WTC11 (cell line): ENCODE measurements around the gene NSG1. TPM values are rescaled to one million over a fixed set of nuclear protein-coding genes. Genes with fewer than 3 reads are reported as not detected.

Source experiments
- ATAC-seq: fragments of 200-7000 bp; cut with Tn5 transposase; 2 replicates; pipeline ENCODE4 v1.10.0; 2021; ENCODE audit warnings: mild to moderate bottlenecking, moderate library complexity
- CTCF ChIA-PET: fragments of 300-600 bp; sonication (Branson Sonifier 250); formaldehyde crosslinking; loops from one replicate; lab custom pipeline; 2021; ENCODE audit warnings: antibody characterized with exemption; lab: Charles Lee
- POLR2A ChIA-PET: fragments of 350-600 bp; sonication (Branson Sonifier 250); formaldehyde crosslinking; loops from one replicate; lab custom pipeline; 2021; ENCODE audit warnings: antibody characterized with exemption; lab: Charles Lee
- DNase-seq: peaks from one replicate; pipeline ENCODE4 v3.0.0; 2021; ENCODE audit warnings: low spot score
- H3K27ac Mint-ChIP-seq: 2 replicates; pipeline ENCODE4 v1.8.0; 2021; ENCODE audit warnings: mixed read lengths
- H3K27me3 Mint-ChIP-seq: 2 replicates; pipeline ENCODE4 v1.8.0; 2021; ENCODE audit warnings: low read depth, mild to moderate bottlenecking, moderate library complexity, mixed read lengths
- H3K36me3 Mint-ChIP-seq: 2 replicates; pipeline ENCODE4 v1.8.0; 2021; ENCODE audit warnings: mixed read lengths
- H3K4me1 Mint-ChIP-seq: 2 replicates; pipeline ENCODE4 v1.8.0; 2022; ENCODE audit warnings: mixed read lengths
- H3K4me3 Mint-ChIP-seq: 2 replicates; pipeline ENCODE4 v1.8.0; 2021; ENCODE audit warnings: mild to moderate bottlenecking, moderate library complexity, mixed read lengths
- H3K9me3 Mint-ChIP-seq: 2 replicates; pipeline ENCODE4 v1.8.0; 2021; ENCODE audit warnings: mixed read lengths
- CREB1 ChIP-seq: sonication (generic); formaldehyde crosslinking; IDR thresholded peaks from 2 replicates; pipeline ENCODE4 v1.8.0; 2023; ENCODE audit warnings: mild to moderate bottlenecking, missing genetic modification reagents
- ELF4 ChIP-seq: sonication (generic); formaldehyde crosslinking; IDR thresholded peaks from 2 replicates; pipeline ENCODE4 v1.8.1; 2022; ENCODE audit warnings: low read depth, mild to moderate bottlenecking, moderate library complexity, missing genetic modification reagents
- EMX1 ChIP-seq: fragments of 250-450 bp; sonication (Bioruptor Pico); IDR thresholded peaks from 2 replicates; pipeline ENCODE4 v1.8.0; 2021; ENCODE audit warnings: mild to moderate bottlenecking
- FOXP1 ChIP-seq: sonication (generic); formaldehyde crosslinking; IDR thresholded peaks from 2 replicates; pipeline ENCODE4 v1.8.0; 2022; ENCODE audit warnings: missing genetic modification reagents, mild to moderate bottlenecking, moderate library complexity, borderline replicate concordance
- NFE2L1 ChIP-seq: sonication (generic); formaldehyde crosslinking; IDR thresholded peaks from 2 replicates; pipeline ENCODE4 v1.8.1; 2023; ENCODE audit warnings: missing genetic modification reagents
- TEAD4 ChIP-seq: sonication (generic); formaldehyde crosslinking; IDR thresholded peaks from 2 replicates; pipeline ENCODE4 v1.8.0; 2022; ENCODE audit warnings: mild to moderate bottlenecking, missing genetic modification reagents
- ZBTB21 ChIP-seq: sonication (generic); formaldehyde crosslinking; IDR thresholded peaks from 2 replicates; pipeline ENCODE4 v1.8.1; 2023; ENCODE audit warnings: mild to moderate bottlenecking, missing genetic modification reagents, borderline replicate concordance
- ZNF232 ChIP-seq: sonication (generic); formaldehyde crosslinking; IDR thresholded peaks from 2 replicates; pipeline ENCODE4 v1.8.0; 2022; ENCODE audit warnings: mild to moderate bottlenecking, missing genetic modification reagents
- ZNF423 ChIP-seq: fragments of 250-450 bp; sonication (Bioruptor Pico); IDR thresholded peaks from 2 replicates; pipeline ENCODE4 v2.1.2; 2022; ENCODE audit warnings: mild to moderate bottlenecking, moderate library complexity
- total RNA-seq: library from RNA; stranded (reverse); gene quantifications from 3 replicates; pipeline ENCODE4 v1.2.3, GENCODE V29; 2021
- TF ChIP-seq, protein P1 (sequence below): sonication (generic); formaldehyde crosslinking; IDR thresholded peaks from 2 replicates; pipeline ENCODE4 v1.8.0; 2022; ENCODE audit warnings: mild to moderate bottlenecking, missing genetic modification reagents
- TF ChIP-seq, protein P2 (sequence below): sonication (generic); formaldehyde crosslinking; IDR thresholded peaks from 2 replicates; pipeline ENCODE4 v1.8.1; 2022; ENCODE audit warnings: low read depth, mild to moderate bottlenecking, moderate library complexity, missing genetic modification reagents, borderline replicate concordance
- TF ChIP-seq, protein P3 (sequence below): fragments of 200-600 bp; IDR thresholded peaks from 2 replicates; pipeline ENCODE4 v1.8.0; 2022; ENCODE audit warnings: antibody characterized with exemption
- TF ChIP-seq, protein P4 (sequence below): sonication (generic); formaldehyde crosslinking; IDR thresholded peaks from 2 replicates; pipeline ENCODE4 v1.8.1; 2023; ENCODE audit warnings: mild to moderate bottlenecking, missing genetic modification reagents, borderline replicate concordance
- TF ChIP-seq, protein P5 (sequence below): fragments of 250-450 bp; sonication (Bioruptor Pico); conservative IDR thresholded peaks from 2 replicates; pipeline ENCODE4 v1.9.0; 2021; ENCODE audit warnings: mild to moderate bottlenecking
- TF ChIP-seq, protein P6 (sequence below): sonication (generic); formaldehyde crosslinking; IDR thresholded peaks from 2 replicates; pipeline ENCODE4 v1.8.1; 2023; ENCODE audit warnings: mild to moderate bottlenecking, missing genetic modification reagents
- TF ChIP-seq, protein P7 (sequence below): fragments of 250-450 bp; sonication (Bioruptor Pico); IDR thresholded peaks from 2 replicates; pipeline ENCODE4 v1.9.0; 2021; ENCODE audit warnings: moderate library complexity, mild to moderate bottlenecking, inconsistent platforms, borderline replicate concordance
- TF ChIP-seq, protein P8 (sequence below): sonication (generic); formaldehyde crosslinking; IDR thresholded peaks from 2 replicates; pipeline ENCODE4 v1.8.0; 2022; ENCODE audit warnings: mild to moderate bottlenecking, missing genetic modification reagents
- TF ChIP-seq, protein P9 (sequence below): sonication (generic); formaldehyde crosslinking; IDR thresholded peaks from 2 replicates; pipeline ENCODE4 v1.8.1; 2022; ENCODE audit warnings: mild to moderate bottlenecking, missing genetic modification reagents, moderate library complexity, borderline replicate concordance
- TF ChIP-seq, protein P10 (sequence below): sonication (generic); formaldehyde crosslinking; IDR thresholded peaks from 2 replicates; pipeline ENCODE4 v1.8.0; 2022; ENCODE audit warnings: mild to moderate bottlenecking, missing genetic modification reagents

NSG1 gene
- total RNA-seq, 1 experiment from 2014 or later, result 24.2 TPM

DNA sequence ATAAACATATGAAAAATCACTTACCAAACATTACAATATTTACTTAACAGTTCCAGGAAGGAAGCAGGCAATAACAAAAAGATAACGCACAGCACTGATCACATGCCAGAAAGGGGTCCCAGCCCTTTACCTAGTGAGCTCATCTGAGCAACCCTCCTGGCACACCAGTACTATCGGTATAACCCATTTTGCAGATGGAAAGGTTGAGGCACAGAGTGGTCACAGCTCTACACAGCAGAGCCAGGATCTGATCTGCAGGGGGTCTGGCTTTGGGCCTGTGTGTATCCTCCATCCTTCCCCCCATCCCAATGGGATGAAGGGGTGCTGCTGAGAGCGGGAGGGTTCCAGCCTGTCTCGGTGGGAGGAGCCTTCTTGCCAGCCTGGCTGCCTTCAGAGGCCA is 5.0 kb downstream of the NSG1 start:
- Mint-ChIP-seq H3K9me3 (no peaks in the 10 kb centered on the region), H3K4me3 (no peak overlapping the region), H3K27ac (no peak overlapping the region; the same call in 1 of the 2 replicates), H3K36me3 (peaks cover 3% of the 10 kb centered on the region; the same call in 1 of the 2 replicates), H3K4me1 (peaks cover 16% of the 10 kb centered on the region), H3K27me3 (peaks cover 26% of the 10 kb centered on the region)
- no peak for DNase-seq
- TF ChIP-seq, protein P1, sequence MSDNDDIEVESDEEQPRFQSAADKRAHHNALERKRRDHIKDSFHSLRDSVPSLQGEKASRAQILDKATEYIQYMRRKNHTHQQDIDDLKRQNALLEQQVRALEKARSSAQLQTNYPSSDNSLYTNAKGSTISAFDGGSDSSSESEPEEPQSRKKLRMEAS (CRISPR knock-in tag), result no peak
- TF ChIP-seq EMX1 (CRISPR knock-in tag) (no peak), CREB1 (CRISPR knock-in tag) (no peak), NFE2L1 (CRISPR knock-in tag) (no peak), ZNF232 (CRISPR knock-in tag) (no peak), ZBTB21 (CRISPR knock-in tag) (no peak), TEAD4 (no peak), FOXP1 (no peak), ELF4 (CRISPR knock-in tag) (no peak), ZNF423 (no peak)
- TF ChIP-seq, protein P2, sequence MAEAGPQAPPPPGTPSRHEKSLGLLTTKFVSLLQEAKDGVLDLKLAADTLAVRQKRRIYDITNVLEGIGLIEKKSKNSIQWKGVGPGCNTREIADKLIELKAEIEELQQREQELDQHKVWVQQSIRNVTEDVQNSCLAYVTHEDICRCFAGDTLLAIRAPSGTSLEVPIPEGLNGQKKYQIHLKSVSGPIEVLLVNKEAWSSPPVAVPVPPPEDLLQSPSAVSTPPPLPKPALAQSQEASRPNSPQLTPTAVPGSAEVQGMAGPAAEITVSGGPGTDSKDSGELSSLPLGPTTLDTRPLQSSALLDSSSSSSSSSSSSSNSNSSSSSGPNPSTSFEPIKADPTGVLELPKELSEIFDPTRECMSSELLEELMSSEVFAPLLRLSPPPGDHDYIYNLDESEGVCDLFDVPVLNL (CRISPR knock-in tag), result no peak
- TF ChIP-seq, protein P3, sequence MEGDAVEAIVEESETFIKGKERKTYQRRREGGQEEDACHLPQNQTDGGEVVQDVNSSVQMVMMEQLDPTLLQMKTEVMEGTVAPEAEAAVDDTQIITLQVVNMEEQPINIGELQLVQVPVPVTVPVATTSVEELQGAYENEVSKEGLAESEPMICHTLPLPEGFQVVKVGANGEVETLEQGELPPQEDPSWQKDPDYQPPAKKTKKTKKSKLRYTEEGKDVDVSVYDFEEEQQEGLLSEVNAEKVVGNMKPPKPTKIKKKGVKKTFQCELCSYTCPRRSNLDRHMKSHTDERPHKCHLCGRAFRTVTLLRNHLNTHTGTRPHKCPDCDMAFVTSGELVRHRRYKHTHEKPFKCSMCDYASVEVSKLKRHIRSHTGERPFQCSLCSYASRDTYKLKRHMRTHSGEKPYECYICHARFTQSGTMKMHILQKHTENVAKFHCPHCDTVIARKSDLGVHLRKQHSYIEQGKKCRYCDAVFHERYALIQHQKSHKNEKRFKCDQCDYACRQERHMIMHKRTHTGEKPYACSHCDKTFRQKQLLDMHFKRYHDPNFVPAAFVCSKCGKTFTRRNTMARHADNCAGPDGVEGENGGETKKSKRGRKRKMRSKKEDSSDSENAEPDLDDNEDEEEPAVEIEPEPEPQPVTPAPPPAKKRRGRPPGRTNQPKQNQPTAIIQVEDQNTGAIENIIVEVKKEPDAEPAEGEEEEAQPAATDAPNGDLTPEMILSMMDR, result no peak
- TF ChIP-seq, protein P4, sequence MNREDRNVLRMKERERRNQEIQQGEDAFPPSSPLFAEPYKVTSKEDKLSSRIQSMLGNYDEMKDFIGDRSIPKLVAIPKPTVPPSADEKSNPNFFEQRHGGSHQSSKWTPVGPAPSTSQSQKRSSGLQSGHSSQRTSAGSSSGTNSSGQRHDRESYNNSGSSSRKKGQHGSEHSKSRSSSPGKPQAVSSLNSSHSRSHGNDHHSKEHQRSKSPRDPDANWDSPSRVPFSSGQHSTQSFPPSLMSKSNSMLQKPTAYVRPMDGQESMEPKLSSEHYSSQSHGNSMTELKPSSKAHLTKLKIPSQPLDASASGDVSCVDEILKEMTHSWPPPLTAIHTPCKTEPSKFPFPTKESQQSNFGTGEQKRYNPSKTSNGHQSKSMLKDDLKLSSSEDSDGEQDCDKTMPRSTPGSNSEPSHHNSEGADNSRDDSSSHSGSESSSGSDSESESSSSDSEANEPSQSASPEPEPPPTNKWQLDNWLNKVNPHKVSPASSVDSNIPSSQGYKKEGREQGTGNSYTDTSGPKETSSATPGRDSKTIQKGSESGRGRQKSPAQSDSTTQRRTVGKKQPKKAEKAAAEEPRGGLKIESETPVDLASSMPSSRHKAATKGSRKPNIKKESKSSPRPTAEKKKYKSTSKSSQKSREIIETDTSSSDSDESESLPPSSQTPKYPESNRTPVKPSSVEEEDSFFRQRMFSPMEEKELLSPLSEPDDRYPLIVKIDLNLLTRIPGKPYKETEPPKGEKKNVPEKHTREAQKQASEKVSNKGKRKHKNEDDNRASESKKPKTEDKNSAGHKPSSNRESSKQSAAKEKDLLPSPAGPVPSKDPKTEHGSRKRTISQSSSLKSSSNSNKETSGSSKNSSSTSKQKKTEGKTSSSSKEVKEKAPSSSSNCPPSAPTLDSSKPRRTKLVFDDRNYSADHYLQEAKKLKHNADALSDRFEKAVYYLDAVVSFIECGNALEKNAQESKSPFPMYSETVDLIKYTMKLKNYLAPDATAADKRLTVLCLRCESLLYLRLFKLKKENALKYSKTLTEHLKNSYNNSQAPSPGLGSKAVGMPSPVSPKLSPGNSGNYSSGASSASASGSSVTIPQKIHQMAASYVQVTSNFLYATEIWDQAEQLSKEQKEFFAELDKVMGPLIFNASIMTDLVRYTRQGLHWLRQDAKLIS (CRISPR knock-in tag), result no peak
- TF ChIP-seq, protein P5, sequence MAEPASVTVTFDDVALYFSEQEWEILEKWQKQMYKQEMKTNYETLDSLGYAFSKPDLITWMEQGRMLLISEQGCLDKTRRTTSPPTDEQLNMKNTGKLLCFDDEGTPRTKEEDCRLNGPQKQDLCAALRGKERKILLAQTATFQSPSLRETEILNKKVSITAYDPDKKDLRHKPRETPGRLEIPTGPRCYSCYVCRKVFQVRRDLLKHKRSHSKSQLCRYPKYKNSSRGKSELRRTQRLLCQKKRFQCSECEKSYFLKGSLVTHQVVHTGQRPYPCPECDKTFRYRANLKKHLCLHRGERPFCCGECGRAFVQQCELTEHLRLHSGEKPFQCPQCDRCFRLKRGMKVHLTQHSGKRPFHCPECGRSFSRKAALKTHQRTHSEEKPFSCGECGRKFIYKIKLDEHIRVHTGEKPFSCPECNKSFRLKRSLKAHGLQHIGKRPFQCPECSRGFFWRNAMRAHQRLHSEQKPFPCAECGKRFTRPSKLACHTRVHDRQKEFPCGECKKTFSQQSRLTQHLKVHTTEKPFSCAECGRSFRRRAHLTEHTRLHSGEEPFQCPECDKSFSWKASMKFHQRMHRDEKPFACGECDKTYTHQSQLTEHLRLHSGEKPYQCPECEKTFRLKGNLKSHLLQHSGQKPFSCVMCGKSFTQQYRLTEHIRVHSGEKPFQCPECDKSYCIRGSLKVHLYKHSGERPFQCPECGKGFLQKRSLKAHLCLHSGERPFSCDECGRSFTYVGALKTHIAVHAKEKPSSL, result no peak
- TF ChIP-seq, protein P6, sequence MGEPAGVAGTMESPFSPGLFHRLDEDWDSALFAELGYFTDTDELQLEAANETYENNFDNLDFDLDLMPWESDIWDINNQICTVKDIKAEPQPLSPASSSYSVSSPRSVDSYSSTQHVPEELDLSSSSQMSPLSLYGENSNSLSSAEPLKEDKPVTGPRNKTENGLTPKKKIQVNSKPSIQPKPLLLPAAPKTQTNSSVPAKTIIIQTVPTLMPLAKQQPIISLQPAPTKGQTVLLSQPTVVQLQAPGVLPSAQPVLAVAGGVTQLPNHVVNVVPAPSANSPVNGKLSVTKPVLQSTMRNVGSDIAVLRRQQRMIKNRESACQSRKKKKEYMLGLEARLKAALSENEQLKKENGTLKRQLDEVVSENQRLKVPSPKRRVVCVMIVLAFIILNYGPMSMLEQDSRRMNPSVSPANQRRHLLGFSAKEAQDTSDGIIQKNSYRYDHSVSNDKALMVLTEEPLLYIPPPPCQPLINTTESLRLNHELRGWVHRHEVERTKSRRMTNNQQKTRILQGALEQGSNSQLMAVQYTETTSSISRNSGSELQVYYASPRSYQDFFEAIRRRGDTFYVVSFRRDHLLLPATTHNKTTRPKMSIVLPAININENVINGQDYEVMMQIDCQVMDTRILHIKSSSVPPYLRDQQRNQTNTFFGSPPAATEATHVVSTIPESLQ (CRISPR knock-in tag), result no peak
- TF ChIP-seq, protein P7, sequence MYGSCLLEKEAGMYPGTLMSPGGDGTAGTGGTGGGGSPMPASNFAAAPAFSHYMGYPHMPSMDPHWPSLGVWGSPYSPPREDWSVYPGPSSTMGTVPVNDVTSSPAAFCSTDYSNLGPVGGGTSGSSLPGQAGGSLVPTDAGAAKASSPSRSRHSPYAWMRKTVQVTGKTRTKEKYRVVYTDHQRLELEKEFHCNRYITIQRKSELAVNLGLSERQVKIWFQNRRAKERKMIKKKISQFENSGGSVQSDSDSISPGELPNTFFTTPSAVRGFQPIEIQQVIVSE, result no peak
- TF ChIP-seq, protein P8, sequence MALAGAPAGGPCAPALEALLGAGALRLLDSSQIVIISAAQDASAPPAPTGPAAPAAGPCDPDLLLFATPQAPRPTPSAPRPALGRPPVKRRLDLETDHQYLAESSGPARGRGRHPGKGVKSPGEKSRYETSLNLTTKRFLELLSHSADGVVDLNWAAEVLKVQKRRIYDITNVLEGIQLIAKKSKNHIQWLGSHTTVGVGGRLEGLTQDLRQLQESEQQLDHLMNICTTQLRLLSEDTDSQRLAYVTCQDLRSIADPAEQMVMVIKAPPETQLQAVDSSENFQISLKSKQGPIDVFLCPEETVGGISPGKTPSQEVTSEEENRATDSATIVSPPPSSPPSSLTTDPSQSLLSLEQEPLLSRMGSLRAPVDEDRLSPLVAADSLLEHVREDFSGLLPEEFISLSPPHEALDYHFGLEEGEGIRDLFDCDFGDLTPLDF, result no peak
- TF ChIP-seq, protein P9, sequence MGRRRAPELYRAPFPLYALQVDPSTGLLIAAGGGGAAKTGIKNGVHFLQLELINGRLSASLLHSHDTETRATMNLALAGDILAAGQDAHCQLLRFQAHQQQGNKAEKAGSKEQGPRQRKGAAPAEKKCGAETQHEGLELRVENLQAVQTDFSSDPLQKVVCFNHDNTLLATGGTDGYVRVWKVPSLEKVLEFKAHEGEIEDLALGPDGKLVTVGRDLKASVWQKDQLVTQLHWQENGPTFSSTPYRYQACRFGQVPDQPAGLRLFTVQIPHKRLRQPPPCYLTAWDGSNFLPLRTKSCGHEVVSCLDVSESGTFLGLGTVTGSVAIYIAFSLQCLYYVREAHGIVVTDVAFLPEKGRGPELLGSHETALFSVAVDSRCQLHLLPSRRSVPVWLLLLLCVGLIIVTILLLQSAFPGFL (CRISPR knock-in tag), result no peak
- TF ChIP-seq, protein P10, sequence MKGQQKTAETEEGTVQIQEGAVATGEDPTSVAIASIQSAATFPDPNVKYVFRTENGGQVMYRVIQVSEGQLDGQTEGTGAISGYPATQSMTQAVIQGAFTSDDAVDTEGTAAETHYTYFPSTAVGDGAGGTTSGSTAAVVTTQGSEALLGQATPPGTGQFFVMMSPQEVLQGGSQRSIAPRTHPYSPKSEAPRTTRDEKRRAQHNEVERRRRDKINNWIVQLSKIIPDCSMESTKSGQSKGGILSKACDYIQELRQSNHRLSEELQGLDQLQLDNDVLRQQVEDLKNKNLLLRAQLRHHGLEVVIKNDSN, result no peak
- POLR2A ChIA-PET, result no interaction called here
- no peak for ATAC-seq
- CTCF ChIA-PET, result no interaction called here
